ENCODE results near the gene LACRT.
"Not testable (repeated sequence)": the region's sequence is repeated elsewhere in the genome, so short reads cannot be mapped to it uniquely, and the experiment has no call there.

Gene LACRT

DNA sequence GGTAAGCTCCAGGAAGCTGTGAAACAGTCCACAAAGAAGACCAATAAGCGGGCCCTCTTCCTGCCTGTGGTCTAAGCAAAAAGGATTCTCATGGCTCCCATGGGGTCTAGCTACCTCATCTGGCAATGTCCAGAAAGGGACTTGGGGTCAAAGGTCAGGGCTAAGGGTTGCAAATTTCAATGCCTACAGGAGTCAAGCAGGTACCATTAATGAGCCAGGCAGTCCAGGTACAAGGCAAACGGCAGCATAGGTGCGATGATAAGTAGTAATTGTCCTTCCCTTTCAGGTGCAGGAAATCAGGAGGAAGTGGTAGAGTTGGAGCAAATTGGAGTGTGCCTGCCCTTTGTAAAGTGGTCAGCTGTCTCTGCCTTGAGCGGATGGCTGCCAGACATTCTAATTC, 6.4 kb upstream of the LACRT start:
- no peak for FAIRE-seq
- DNase-seq (ENCODE audit: insufficient read length, low spot score), result no peak

DNA sequence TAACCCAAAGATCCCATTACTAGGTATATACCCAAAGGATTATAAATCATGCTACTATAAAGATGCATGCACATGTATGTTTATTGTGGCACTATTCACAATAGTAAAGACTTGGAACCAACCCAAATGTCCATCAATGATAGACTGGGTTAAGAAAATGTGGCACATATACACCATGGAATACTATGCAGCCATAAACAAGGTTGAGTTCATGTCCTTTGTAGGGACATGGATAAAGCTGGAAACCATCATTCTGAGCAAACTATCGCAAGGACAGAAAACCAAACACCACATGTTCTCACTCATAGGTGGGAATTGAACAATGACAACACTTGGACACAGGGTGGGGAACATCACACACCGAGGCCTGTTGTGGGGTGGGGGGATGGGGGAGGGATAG, 4.4 kb upstream of the LACRT start:
- FAIRE-seq; DNase-seq (ENCODE audit: insufficient read length, low spot score): not testable (repeated sequence)

DNA sequence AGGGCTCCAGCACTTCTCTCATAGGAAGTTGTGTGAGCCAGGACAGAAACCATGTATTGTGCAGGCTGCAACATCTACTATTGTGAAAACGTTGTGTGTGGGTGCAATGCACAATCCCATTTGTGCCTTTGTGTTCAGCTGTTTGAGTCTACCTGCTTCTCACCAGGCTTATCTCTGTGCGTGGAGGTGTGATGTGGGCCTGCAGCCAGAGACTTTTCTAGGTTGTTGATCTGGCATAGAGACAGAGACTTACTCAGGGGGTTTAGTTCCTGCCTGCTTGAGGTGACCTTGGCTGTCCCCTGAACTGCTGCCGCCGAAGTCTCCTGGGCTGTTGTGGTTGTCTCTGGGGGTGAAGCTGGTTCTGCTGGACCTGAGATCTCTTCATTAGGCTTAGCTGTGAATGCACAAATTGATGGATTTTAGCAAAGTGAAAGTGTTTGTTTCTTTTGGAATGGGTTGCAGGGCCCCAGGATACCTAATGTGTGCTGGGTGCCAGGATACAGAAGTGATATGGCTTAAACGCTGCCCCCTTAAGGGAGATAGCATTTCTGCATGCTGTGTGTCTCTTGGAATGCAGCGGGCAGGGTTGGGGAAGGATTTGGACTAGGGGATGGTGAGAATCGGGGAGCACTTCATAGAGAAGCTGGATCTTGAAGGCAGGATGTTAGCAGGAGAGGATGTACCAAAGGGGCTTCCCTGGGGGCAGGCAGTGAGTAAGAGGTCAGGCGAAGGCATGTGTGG, 2.5 kb downstream of the LACRT start:
- no peak for DNase-seq (ENCODE audit: insufficient read length, low spot score)
- no peak for FAIRE-seq

DNA sequence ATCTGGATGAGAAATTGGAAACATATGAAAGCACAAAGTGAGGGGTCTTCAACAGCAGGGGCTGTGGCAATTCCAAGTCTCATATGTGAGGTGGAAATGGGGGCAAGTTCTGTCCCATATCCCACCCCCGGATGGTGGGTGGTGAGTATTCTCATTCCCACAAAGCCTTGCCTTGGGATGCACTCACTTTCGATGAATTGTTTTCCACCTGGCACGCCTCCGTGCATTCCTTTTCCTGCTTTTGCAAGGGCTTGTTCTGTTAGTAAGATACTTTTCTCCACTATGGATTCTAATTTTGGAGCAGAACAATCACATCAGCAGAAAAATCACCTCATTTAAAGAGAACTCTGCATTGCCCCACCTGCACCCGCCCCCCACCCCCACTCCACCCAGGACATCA, 3.1 kb downstream of the LACRT start:
- DNase-seq (ENCODE audit: insufficient read length, low spot score), result no peak
- FAIRE-seq, result no peak

DNA sequence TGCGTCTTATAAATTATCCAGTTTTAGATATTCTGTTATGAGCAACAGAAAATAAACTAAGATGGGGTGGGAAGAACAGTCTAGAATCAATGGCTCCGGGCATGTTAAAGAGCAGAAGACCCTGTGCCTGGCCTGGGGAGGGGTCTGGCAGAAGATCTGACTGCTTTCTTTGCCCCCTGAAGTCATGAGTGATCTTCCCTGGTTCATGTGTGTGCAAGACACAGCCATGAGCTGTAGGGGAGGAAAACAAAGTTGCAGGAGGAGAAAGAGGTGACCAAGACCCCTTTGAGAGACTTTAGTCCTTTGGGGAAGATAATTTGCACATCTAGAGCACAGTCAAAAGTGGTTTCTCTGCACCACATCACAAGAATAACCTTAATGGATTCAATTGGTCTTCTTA, 4.8 kb downstream of the LACRT start:
- FAIRE-seq (no peak), DNase-seq (ENCODE audit: insufficient read length, low spot score) (no peak)

DNA sequence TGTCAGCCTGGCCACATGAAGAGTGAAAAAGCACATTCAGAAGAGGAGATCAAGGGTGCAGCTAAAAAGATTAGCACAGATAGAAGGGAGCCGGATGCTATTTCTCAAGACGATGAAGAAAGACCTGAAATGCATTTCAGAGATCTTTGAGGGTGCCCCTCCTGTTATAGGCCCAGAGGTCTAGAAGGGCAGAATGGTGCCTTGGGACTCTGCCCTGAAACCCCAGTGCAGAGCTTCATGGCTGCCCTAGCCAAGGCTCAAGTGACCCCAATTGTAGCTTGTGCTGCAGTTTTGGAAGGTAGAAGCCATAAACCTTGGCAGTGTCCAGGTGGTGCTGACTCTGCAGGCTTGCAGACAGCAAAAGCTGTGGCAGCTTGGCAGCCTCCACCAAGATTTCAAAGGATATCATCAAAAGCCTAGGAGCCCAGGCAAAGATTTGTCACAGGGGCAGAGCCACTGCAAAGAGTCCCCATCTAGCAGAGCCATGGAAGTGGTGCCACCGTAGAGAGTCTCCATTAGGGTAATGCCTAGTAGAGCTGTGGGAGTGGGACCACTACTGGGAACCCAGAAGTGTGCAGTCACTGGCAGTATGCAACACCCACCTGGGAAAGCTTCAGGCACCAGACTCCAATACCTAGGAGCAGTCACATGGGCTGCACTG, 6.4 kb downstream of the LACRT start:
- FAIRE-seq (no peak), DNase-seq (ENCODE audit: insufficient read length, low spot score) (no peak)

DNA sequence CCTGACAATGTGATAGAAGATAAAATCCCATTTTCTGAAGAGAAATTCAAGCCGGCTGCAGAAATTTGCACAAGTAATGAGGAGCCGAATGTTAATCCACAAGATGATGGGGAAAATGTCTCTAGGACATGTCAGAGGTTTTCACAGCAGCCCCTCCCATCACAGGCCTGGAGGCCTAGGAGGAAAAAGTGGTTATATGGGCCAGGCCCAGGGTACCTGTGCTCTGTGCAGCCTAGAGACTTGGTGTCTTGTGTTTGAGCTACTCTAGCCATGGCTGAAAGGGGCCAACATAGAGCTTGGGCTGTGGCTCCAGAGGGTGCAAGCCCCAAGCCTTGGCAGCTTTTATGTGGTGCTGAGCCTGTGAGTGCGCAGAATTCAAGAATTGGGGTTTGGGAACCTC, 7.4 kb downstream of the LACRT start:
- FAIRE-seq (no peak), DNase-seq (ENCODE audit: insufficient read length, low spot score) (no peak)

DNA sequence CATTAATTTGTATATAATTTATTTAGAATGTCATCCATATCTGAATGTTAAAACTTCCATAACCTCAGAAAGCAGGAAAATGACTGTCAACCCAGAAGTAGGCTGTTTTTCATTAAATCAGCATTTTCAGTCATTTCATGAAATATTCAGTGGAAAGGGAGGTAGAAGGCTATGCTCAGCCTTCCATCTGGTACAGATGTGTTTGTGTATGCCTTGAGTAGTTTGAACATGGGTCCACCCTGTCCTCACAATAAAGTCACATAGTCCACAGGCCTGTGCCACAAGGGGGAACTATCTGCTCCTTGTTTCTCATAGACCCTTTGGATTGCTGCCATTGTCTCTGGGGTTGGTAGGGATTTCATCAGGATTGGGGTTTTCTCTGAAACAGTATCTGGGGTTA, 9.1 kb downstream of the LACRT start:
- DNase-seq (ENCODE audit: insufficient read length, low spot score) (no peak), FAIRE-seq (no peak)

DNA sequence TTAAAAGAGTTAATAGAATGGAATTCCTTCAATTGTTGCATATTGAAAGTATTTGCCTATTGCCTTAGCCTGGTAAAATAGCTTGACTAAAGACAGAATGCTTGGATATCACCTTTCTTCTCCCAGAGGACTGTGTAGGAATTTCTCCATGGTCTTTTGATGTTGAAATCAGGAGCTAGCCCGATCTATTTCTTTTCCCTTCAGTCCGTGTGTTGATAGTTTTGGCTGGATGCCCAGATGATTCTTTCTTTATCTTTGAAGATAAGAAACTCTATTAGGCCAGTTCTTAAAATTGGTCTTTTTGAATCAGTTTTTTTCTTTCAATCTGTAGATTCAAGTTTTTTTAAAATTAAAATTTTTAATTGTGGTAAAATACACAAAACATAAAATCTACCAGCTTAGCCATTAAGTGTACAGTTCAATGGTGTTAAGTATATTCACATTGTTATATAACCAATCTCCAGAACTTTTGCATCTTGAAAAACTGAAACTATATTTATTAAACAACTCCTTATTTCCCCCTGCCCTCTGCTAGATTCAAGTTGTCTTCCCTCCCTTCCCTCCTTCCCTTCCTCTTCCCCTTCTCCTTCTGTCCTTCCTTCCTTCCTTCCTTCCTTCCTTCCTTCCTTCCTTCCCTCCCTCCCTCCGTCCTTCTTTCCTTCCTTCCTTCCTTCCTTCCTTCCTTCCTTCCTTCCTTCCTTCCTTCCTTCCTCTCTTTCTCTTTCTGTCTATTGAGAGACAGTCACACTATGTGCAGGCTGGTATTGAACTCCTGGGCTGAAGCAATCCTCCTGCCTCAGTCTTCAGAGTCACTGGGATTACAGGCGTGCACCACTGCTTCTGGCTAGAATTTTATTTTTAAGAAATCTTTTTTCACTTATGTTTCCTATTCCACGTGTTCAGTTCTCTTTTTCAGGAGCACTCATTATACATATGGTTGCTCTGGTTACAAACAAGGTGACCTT, 10.1 kb downstream of the LACRT start:
- no peak for DNase-seq (ENCODE audit: insufficient read length, low spot score)
- no peak for FAIRE-seq

DNA sequence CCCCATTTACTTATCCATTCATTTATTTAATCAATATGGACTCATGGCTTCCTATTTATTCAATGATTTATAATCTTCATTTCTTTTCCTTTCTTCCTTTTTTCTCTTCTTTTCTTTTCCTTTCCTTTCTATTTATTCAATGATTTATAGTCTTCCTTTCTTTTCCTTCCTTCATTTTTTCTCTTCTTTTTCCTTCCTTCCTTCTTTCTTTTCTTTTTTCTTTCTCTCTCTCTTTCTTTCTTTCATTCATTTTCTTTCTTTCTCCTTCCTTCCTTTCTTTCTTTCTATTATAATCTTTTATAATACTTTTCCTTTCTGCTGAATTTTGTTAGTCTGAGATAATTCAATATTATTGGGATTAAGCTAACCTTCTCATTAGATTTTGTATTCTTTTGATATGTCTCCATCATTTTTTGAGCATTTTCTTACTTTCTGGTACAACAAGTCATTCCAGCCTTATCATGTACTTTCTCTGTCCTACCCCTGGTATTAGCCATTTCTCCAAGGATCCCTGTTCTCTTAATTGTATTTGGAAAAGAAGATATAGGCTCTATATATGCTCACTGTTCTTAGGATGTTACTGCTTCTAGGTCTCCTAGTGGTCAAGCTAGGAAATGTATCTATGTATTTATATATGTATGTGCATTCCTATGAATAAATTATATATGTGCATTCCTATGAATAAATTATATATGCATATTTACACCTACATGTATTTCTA, 12.1 kb downstream of the LACRT start:
- DNase-seq (ENCODE audit: insufficient read length, low spot score) (no peak), FAIRE-seq (no peak)

DNA sequence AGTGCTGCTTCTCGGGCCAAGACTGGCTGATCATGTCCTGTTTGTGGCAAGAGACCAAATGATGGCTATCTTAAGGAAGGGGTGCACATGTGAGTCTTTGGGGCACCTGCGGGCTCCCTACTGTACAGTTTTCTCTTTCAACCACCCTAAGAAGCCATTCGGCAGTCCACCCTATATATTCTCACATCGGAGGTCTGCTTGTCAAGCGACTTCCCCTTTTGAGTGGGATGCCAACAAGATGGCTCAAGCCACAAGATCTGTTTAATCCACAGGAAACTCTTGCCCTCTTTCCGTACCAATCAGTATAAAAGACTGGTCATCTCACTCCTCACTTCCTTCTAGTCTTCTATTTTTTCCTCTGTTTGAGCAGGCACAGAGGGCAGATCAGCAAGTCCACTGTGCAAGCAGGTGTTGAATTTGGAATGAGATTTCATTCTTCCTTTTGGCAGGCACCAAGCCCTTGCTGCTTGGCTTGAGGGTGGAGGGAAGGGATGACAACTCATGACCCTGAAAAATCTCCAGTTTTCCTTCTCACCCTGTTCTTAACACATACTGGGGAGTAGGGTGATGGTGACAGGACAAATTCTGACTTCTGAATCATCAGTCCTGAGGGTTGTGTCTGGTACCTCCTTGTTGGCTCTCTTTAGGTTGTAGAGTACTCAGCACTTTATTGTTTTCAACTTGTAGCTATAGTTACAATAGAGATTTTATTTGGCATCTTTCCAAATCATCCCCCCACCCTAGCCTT, 17.6 kb downstream of the LACRT start:
- no peak for FAIRE-seq
- no peak for DNase-seq (ENCODE audit: insufficient read length, low spot score)

DNA sequence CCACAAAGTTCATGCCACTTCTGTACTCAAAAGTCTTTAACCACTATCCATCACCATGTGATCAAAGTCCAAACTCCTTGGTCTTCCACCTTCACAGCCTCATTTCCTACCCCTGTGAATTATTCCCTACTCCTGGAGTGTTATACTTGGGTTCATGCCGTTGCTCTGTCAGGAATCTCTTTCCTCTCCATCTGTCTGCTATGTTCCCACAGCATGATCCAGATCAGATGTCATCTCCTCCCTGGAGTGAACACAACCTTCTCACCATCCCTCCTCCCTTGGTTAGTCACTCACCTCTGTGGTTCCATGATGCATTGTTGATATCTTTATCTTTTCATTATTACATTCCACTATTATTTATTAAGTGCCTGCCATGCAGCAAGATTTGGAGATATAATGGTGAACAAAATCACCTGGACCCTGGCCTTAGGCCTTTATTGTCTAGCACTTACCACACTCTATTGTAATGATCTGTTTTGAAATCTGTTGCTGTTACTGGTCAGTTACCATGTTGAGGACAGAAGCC, 22.4 kb downstream of the LACRT start:
- FAIRE-seq, result no peak
- no peak for DNase-seq (ENCODE audit: insufficient read length, low spot score)

DNA sequence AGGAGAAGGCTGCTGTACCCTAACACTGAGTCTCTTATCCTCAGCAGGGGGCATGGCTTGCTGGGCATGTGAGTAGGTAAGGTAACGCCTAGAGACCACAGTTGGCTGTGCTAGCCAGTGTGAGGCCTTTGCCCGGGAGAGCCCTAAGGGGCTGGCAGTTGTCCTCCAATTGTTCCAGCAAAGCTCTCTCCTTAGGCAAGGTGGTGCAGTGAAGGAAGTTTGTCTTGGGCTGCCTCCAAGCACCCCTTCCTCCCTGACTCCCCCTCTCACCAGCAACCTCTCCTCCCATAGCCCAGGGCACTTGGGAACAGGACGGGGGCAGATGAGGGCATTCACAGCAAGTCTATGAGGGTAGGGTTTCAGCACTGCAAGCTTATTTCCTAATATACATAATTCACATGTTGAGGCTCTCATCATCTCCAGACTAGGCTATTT, 23.0 kb downstream of the LACRT start:
- FAIRE-seq (no peak), DNase-seq (ENCODE audit: insufficient read length, low spot score) (no peak)

DNA sequence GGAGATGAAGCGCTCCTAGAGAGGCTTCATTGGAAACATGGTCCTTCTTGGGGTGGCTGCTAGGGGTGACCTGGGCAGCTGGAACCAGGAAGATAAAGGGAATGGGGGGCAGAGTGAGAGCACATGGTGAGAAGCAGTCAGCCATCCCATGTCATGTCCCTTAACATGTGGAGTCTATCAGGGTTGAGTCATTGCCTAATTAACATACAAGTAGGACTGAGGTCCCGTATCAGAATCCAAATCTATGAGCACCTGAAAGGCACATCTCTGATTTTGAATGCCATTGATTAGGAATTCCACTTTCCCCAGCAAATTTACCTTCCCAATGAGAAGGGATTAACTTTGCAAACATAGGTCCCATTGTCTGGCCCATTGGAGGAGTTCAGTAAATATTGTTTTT, 25.9 kb downstream of the LACRT start:
- FAIRE-seq (no peak), DNase-seq (ENCODE audit: insufficient read length, low spot score) (no peak)

DNA sequence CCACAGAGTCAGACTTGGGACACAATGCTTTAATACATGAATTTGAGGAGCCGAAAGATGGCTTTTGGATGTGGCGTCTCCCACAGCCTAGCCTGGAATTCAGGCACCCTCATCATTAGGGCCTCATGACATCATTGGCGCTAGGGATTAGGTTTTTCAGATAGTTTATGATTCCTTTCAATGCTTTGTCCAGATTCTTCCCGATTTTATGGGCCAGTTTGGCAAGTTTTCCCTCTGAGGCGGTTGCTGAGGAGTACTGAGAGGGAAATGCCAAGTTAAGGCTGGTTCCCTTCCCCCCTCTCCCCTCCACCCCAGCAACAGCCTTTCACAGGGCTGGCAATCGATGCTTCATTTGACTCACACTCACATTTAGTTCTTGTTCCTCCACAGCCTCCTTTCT, 26.5 kb downstream of the LACRT start:
- no peak for DNase-seq (ENCODE audit: insufficient read length, low spot score)
- FAIRE-seq, result no peak

DNA sequence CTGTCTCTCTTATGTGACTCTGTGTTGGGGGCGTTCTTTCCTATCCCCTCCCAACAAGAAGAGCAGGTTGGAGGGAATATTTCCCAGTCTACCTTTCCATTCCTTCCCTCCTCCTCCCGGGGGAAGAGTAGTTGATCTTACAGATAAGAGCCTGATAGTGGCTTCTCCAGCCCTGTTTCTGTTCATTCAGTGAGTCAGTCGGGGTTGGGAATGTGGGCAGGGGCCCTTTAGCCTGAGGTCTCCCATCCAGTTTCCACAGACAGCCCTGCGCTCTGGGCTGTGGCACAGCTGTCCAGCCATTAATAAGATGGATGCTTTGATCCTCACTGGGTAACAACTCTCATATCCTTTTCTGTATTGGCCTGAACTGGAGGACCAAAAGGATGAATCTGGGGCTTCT, 28.1 kb downstream of the LACRT start:
- no peak for DNase-seq (ENCODE audit: insufficient read length, low spot score)
- FAIRE-seq, result no peak

DNA sequence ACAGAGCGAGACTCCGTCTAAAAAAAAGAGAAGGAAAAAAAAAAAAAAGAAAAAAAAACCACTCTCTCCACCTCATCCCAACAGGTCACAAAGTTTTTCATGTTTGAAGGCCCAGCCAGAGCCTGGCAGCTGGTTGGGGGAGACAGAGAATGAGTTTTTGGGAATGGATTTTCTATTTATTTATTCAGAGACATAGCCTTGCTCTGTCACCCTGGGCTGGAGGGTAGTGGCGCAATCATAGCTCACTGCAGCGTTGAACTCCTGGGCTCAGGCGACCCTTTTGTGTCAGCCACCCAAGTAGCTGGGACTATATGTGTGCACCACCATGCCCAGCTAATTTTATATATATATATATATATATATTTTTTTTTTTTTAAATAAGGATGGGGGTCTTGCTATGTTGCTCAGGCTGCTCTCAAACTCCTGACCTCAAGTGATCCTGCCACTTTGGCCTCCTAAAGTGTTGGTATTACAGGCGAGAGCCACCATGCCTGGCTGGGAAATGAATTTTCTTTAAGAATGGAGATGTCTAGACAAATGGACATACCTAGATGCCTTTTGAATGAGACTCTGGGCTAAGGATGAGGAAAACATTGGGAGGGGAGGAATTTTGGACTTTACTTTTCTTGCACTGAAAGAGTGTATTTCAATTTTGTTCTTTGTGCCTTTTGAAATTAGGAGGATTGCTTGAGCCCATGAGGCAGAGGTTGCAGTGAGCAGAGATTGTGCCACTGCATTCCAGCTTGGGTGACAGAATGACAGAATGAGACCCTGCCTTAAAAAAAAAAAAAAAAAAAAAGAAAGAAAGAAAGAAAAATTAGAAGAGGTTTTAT, 29.3 kb downstream of the LACRT start:
- FAIRE-seq, result no peak

DNA sequence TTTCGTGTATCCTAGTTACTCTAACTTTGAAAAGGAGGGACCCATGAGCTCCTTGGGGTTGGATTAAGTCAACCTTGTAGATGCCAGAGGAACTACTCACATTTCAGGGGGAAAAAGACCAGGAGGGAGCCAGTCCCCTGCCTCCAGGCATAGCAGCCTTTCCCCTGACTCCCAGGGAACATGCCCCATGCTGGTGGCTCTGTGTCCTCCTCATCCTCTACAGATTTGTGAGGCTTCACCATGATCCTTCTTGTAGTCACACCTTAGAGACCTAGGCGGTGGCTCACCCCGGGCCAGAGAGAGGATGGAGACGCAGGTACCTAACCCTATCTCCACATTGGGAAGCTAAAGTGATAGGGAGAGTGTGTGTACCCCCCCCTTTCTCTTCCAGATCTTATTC, 30.3 kb downstream of the LACRT start:
- FAIRE-seq (no peak), DNase-seq (ENCODE audit: insufficient read length, low spot score) (no peak)

More for the DNA sequence above, 29.3 kb downstream of the LACRT start:
- no peak for DNase-seq (ENCODE audit: insufficient read length, low spot score)

DNA sequence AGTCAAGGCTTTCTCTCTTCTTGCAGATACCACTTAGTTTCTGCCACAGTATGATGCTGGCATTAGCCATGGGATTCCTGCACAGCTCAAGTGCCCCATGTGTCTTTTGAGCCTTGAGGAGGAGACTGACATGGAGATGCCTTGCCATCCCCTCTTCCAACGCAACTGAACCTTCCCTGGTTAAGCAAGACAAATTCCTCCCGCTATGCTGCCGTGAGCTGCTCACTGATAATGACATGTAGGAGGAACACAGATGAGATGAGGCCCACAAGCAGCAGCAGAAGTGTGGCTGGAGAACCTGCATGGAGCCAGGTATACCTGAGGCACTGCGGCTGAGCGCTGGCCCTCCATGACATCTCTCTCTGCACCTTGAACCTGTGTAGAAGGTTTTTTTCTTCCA, 30.8 kb downstream of the LACRT start:
- no peak for DNase-seq (ENCODE audit: insufficient read length, low spot score)
- no peak for FAIRE-seq

All from HTR-8/SVneo (cell line).